ENCODE results near the gene SLC66A1.

SLC66A1 gene

DNA sequence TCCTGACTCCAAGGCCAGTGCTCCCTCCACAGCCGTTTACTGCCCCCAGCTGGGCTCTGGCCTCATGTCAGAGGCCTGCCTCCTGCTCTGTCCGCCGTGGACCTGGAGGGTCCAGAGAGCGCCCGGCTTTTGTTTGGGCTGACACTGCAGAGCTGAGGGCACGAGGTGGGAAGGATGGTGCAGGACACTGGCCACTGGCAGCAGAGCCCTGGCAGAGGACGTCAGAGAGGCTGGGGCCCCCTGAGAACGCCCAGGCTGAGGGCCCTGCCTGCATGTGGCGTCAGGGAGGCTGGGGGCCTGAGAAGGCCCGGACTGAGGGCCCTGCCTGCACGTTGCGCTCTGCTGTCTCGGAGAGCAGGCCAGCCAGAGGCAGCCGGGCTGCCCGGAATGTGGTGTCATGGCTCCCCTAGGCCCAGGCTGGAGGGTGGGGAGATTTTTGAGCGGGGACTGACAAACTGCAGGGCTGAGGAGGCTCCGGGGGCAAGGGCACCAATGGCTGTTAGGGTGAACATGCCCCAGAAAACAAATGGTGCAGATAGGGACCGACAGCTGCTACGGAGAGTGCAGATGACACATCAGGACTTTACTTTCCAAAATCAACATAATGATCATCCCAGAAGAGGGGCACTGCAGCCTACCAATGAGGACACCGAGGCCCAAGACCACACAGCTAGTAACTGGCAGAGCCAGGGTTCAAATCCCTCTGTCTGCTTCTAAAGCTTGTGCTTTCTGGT, 31.7 kb downstream of the SLC66A1 start:
- DNase-seq = no peak

DNA sequence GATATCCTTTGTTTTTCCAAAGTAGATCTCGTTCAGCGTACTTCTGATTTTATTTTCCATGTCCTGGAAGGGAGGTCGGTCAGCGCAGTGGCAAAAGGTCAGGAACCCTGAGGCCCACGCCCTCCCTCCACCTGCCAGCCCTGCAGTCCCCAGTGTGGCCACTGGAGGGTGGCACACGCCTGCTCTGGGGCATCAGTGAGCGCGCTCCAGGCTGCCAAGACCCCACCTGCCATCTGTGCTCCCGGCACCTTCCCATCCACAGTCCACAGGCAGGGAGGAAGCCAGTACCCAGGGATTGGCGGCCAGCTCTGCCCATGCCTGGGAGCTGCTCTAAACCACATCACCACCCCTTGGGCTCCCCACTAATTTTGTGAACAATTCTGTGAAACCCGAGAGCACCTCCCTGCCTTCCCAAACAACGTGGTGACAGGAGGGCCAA, 32.3 kb downstream of the SLC66A1 start:
- DNase-seq = peak; percentile 19 to 46

DNA sequence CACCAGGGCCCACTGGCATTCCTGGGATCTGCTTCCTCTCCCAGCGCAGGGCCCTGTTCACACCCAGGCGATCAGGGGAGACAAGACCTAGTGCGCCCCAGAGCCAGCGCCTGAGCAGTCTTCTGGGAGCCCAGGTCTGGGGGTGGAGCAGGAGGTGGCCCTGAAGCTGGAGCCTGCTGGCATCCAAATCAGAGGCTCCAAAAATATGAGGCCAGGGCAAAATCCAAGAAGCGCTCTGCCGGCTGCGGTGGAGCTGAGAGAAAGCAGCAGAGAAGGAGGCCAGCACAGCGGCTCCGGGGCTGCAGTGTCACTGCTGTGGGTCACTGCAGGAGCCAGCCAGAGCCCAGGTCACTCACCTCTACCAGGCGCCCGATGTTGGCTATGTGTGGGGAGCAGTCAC, 32.7 kb downstream of the SLC66A1 start:
- DNase-seq = no peak

DNA sequence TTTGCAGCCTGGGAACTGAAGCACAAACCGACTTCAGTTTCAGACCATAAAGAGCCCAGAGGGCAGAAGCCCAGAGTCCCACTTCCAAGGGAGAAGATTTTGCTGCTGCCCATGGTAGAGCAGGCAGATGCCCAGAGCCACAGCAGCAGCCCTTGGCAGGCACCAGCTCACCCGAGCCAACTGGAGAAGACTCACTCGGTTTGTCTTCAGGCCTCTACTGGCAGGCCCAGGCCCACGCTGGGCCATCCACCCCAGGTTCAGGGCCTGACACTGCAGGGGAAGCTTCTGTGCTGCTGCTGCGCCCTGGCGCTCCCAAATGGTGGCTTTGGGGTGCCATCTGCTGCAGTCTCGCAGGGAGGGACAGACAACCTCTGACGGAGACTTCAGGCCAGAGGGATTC, 33.3 kb downstream of the SLC66A1 start:
- DNase-seq = no peak

DNA sequence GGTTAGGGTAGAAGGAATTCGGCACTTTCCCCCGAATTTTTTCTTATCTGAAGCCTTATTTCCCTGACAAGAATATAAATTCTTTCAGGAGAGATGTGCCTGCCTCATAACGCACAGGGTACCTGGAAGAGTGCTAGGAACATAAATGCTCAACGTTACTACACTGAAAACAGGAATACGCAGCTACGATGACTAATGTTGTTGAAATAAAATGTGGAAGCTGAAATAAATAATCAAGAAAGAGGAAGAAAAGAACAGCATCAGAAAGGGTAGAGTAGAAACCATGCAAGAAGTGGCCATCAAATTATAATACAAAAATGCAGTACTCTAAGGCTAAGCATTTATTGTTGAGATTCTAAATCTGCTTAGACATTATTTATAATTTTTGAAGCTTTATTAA, 33.9 kb downstream of the SLC66A1 start:
- DNase-seq = no peak

DNA sequence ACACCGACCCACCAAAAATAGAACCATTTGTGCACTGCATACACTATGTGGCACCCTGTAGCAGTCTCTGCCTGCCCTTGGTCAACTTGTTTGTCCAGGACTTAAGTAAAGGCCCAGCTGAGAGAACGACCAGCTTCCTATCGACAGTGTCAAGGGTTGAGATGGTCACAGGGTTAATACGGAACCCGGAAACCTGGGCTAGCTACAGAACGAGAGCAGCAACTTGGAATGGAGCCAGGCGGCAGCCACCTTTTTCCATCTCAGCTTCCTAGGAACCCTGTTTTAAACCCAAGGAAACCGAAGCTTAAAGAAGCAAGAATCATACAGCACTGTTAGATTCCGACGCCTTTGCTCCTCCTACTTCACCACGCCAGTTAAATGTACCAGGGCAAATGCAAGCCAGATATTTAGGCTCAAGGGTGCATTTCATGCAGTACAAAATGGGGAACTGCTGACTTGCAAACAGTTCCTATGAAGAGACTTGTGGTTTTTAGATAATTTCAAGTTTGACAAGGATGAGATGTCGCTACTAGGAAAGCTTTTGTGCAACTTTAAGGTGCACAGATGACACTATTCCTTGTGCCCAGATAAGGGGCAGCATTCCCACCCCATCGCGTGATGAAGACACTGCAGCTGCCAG, 35.5 kb downstream of the SLC66A1 start:
- DNase-seq = no peak

DNA sequence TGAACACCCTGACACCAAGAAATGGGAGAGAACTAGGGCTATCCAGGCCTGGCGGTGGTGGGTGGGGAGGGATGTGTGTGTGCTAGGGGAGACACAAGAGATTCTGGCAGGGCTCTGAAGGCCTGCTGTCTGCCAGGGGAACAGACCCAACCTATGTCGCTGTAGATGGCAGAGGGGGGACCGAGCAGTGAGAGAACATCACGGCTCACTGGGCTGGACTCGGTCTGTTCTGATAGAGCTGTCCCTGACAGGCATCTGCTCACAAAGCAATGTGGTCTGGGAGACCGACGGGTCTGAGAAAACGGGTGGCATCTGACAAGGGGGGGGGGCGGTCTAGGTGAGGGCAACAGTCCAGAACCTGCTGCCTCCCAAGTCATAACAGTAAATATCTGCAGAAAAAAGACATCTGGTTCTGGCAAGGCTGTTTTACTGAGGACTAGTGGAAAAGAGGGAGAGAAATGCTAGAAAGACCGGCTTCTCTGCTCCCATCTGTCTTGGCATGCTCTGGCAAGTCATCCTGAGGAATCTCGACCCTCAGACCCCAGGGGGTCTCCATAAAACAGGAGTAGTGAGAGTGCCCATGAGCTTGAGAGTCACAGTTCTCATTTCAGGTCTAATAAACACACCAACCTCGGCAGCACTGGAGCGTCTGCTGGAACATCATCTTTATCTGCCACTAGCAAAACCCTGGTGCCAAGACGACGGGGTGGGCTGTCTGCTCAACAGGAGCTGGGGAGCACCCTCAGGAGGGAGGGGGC, 36.5 kb downstream of the SLC66A1 start:
- no peak for DNase-seq

DNA sequence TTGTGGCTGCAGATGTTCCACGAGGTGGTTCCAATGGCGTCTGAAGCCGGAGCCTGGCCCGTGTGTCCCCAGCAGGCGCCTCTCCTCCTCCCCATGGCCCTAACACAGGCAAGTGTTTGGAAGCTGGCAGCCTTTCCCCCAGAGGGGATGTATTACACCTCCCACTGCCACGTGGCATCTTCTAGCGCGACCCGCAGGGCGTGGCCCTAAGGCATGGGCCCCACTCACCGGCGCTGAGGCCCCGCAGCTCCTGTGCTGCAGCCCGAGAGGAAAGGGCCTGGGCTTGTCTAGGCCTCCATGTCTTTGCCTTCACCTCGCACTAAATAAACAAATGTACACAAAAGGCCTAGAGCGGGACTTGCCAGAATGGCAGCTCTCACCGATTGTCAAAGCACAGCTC, 37.9 kb downstream of the SLC66A1 start:
- DNase-seq = no peak

DNA sequence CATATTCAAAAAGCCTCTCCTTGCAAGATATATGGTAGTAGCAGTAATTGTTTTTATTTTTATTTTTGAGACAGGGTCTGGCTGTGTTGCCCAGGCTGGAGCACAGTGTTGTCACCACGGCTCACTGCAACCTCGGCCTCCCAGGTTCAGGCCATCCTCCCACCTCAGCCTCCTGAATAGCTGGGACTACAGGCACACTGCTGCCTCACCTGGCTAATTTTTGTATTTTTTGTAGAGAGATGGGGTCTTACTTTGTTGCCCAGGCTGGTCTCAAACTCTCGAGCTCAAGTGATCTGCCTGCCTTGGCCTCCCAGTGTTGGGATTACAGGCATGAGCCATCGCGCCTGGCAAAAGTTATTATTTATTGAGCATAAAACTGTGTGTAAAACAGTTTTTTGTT, 38.4 kb downstream of the SLC66A1 start:
- DNase-seq = no peak

DNA sequence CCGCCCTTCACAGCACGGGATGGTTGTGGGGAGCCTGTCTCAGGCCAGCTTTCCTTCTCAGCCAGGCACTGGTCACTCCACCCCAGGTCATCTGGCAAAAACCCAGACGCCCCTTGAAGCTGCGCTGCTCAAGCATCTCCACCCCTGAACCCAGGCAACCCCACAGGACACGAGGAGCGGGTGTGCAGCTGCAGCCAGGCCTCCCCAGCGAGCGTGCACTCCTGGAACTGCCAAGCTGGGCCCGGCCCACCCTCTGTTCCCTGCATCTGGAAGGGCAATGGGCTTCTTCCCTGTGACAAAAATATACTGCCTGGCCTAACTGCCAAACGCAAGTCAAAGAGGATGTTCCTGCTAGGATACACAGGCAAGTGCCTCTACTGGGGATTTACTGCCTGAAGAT, 39.7 kb downstream of the SLC66A1 start:
- DNase-seq = no peak

DNA sequence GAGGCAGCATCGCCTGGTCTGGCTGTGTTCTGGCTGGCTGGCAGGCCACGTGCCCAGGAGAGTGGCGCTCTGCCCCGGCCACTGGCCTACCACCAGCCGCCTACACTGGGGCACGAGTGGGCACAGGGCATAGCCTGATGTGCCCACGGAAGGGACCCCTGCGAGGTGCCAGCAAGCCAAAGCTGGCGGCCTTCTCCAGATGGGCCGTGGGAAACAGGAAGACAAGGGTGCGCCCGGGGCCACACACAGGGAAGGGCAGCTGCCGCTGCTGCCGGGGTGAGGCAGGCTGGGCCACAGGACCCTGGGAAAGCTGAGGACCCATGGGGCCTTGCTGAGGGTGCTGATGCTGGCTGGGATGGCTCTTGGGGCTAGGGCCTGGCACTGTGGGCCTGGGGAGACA, 40.7 kb downstream of the SLC66A1 start:
- DNase-seq = no peak

DNA sequence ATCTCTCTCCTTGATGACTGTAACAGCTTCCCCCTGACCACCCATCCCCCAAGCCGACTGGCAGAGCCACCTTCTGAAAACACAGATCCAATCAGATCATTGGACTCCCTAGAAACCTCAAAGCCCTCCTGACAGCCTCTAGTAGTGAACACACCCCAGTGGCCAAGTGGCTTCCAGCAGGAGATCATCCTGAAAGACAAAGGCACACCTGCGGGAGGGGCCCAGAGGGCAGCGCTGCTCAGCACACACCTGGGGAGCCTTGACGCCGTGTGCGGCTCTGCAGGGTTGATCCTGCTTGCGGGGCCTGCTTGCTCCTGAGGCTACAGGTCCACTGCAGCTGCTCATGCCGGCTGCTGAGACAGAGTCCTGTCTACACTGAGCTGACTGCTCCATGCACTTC, 41.5 kb downstream of the SLC66A1 start:
- no peak for DNase-seq

DNA sequence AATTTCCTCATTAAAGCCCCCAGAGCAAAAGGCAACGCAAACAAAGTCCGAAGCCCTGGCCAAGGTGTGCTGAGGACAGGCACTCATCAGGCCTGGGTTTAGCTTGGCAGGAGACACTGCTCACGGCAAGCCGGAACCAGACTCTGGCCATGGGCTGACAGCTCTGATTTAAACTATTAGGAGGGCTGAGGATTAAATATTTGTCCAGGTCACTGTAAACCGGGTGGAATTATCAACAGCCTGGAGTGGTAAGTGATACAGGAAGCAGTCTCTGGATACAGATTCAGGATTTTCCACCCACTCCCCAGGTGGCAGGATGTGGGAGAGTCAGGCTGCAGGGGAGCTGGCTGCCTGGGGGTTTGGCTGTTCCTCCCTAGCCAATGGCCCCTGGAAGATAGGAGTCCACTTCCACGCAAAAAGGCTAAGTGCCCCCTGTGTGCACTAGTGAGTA, 42.4 kb downstream of the SLC66A1 start:
- no peak for DNase-seq

DNA sequence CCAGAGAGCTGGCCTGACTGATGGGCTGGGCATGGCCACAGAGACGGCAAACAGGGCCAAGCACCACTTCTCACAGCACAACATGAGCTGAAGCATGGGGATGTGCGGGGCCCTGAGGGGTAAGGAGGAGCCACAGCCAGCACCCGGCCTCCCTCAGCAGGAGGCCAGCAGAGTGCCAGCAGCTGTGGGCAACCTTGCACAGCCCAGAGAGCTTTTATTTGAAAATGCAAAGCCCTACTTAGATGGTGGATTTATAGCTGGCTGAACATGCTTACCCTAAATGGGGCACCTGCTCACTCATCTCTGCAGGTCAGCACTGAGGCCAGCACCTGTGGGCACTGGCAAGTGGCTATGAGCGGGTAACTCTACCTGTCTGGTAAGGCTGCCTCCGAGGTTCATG, 44.1 kb downstream of the SLC66A1 start:
- no peak for DNase-seq

DNA sequence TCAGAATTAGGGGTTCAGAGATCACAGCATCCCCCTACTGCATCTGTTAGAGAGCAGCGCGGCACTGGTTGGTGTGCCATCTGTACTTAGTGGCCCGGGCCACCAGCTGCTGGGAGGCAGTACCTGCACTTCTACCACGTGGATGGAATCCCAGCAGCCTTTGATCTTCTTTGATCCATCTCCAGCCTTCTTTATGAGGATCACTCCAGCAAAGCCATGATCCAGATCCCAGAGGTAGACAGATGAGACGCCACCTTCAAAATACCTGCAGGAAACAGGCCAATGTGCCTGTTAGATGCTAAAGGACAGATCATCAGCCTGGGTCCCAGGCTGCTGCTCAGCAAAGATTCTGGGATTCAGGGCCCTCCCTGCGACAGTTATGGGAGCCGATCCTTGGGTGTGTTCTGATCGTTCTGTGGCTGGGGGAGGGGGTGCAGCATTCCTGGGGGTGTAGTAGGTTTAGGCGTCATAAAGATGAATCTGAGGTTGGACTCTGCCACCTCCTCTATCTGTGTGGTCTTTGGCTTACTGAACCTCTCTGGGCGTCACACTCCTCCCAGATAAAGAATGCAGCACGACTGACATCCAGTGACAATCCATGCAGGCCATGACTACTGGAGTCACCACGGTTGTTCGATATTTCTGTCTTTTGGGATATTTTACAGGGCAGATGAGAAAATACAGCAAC, 45.3 kb downstream of the SLC66A1 start:
- no peak for DNase-seq

DNA sequence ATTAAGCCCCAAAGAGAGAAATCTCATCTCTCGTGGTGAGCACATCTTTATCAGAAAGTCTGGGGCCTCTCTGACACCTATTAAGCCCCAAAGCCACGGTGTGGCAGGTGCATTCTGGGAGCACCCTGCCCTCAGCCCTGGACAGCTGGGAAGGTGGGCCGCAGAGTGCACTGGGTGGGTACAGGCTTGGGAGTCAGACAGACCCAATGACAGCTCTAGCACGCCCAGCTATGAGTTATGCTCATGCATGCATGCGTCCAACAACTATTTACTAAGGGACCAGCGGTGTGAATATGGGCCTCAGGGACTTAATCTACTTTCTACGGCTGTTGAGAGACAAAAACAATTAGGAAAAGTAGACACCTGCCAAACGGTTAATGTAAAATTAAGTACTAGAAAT, 46.6 kb downstream of the SLC66A1 start:
- DNase-seq = no peak

DNA sequence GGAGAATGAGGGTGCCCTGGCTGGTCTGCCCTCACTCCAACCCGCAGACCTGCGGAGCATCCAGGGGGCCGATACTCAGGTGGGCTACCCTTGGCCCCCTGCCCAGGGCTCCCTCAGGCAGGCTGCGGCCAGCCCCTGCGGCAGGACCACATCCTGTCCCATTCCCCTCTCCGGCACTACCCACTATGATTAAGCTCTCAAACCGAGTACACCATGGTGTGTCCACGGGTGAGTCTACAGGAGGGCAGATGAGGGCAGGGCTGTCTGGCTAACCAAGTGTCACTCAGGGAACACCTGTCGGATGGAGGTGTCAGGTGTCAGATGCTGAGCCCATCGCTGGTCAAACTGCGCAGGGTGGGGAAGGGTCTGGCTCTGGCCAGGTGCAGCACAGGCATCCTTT, 47.2 kb downstream of the SLC66A1 start:
- no peak for DNase-seq

DNA sequence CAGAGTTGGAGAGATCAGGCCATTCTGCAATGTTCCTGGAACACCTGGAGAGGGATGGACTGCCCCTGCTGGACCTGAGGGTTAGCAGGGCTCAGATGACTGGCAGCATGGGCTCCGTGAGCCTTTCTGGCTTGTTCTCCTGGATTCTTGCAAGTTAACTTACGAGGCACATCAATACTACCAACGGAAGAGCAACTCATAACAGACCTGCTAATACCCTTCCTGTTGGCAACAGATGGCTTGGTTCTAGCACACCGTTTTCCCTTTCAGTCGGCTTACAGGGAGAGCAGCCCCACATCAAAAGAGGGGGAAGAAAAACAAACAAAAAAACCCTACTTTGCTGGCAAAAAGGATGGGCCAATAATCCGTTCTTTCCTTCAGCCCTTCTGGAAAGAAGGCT, 47.9 kb downstream of the SLC66A1 start:
- no peak for DNase-seq

DNA sequence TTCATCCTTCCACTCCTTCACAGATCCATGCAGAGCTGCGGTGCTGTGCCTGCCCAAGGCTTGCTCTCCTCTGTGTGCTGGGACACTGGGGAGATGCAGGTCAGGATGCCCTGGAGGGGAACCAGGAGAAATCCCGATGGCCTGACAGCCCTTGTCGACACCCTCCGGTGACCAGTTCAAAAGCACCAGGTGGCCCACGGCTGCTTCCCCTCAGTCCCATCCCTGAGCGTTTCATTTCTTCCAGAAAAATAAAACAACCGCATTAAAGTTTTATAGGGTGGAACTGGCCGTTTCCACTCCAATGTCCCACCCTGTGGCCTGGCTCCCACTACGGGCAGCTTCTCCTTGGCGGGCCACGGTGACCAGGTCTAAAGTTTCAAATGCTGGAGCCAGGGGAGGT, 48.3 kb downstream of the SLC66A1 start:
- DNase-seq = no peak

DNA sequence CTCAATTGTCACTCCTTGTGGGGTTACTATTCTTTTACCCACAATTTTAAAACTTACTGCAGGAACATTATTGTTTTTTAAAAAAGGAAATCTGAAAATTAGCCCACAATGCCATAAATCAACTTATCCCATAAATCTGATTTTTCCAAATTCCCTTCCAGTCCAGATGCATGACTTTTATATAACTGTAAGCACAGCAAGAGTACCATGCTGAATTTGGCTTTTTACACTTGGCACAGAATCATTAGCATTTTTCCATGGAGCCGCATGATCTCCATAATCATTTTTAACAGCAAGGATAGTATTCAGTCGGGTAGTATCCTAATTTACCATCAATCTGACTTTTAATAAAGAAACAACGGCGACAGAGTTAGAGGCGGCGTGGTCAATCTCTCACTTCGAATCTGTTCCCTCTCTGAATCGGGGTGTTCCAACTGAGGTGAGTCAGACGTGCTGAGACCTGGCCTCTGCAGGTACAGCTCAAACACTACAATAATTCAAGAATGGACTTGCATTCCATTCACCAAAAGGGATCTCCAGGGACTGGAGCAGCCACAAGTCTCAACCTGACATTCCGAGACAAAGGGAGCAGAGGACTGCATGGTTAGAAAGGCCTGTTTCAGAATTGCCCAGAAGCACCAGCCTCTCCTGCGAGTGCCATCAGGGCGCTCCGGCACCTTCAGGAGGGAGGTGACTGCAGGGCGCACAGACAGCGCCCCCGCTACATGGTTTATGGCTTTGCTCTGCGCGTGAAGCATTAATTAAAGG, 48.9 kb downstream of the SLC66A1 start:
- no peak for DNase-seq

DNA sequence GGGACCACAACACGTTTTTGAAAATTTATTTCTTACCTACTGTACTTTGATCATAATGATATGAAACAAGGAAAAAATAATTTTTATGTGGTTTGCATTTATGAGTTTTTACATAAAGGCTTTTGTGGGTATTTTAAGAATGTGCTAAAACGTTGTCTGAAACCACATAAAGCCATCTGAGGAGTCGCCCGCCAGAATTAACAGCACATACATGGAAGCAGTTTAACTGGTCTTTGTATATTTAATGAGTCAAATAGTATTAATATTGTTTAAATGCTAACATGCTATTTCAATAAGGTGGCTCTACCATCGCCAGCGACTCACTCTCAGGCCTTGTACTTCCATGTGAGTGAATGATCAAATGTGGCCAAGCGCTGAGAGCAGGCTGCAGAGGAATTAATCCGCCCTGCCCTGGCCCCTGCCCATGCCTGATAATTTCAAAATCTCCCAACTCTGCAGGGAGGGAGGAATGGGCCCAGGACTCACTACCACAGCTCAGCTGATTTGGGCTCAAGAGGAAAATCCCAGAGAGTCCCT, 49.6 kb downstream of the SLC66A1 start:
- no peak for DNase-seq

DNA sequence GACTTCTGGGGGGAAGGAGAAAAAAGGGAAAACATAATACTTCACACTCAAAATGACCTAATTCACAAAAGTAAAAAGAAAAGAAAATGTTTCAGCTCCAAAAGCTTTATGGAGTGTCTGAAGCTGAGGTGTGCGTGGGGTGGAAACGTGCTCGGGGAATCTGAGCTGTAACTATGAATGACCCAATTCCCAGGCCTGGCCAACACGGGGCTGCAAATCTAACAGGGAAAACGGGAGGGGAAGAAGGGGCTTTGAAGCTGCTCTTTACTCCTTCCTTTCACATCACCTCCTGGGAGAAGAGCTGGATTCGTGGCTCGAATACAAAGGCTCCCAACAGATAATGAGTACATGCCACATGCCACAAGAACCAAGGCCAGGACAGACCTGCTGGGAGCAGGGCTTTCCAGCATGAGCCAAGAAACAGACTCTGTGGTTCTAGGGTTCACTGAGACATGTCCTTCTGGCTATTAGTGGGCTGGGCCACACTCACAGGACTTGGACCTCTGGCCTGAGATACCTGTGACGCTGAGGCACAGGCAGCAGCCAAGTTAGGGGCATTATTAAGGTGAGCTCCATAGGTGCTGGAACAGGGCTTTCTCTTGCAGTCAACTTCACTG, 51.5 kb downstream of the SLC66A1 start:
- no peak for DNase-seq
